Measurements from ENCODE around the gene POFUT2. TPM values are rescaled to one million over a fixed set of nuclear protein-coding genes. Genes with fewer than 3 reads are reported as not detected.

POFUT2 gene
- total RNA-seq (2014; rRNA removed) (19.6 and 28.2 TPM in 2 replicates), Bru-seq, nascent RNA (percentile 84 among the genes with signal in this experiment), BruChase-seq, experiment 1, labeled RNA remaining after a 6-hour chase (percentile 93 among the genes with signal in this experiment), BruChase-seq, experiment 2, labeled RNA remaining after a 2-hour chase (percentile 93 among the genes with signal in this experiment)
- long read RNA-seq, transcript POFUT2-203 (9 exons, 2,871 nt), result major isoform, 33 of 141 reads
- long read RNA-seq, partial matches to known transcripts, result 15 of 141 reads
- long read RNA-seq, other reads (novel, unspliced or antisense), result 89 of 141 reads

- peaks cover 15% of the 10 kb centered on the region for H3K36me3 ChIP-seq (ENCODE audit: low read depth, low read length)
- intact Hi-C loops (cut with micrococcal nuclease), result loop anchor here (1.0 kb wide), 1 partner anchor 147 kb away; no protein-coding TSS in a partner anchor
- peak within 1 kb of the TSS; percentile 70 for H2AFZ ChIP-seq (ENCODE audit: low read length)
- H4K20me1 ChIP-seq (ENCODE audit: low read length), result no peaks in the 10 kb centered on the region
- H3K27me3 ChIP-seq (ENCODE audit: low read length), result no peaks in the 10 kb centered on the region
- peaks cover 26% of the 10 kb centered on the region for H3K79me2 ChIP-seq (ENCODE audit: low read length)
- TF ChIP-seq EZH2 (IDR thresholded peaks at IDR 0.05; ENCODE audit: low read length, unreplicated experiment) (no peak), CTCF (conservative IDR thresholded peaks at IDR 0.05; ENCODE audit: low read depth, low read length) (no peak), EZH2phosphoT487 (IDR thresholded peaks at IDR 0.05; ENCODE audit: borderline replicate concordance, low read length) (no peak)
- peak within 1 kb of the TSS; percentile 98 for H3K4me2 ChIP-seq (ENCODE audit: low read length)
- ATAC-seq (peak; percentile 65), DNase-seq (peak; percentile 98)
- H3K4me1 ChIP-seq (ENCODE audit: insufficient read depth, low read length), result peaks cover 16% of the 10 kb centered on the region
- H3K4me3 ChIP-seq (ENCODE audit: low read length), result peak within 1 kb of the TSS; percentile 92
- no peak within 1 kb of the TSS for H3K27ac ChIP-seq (ENCODE audit: low read length)
- H3K9ac ChIP-seq (ENCODE audit: low read length), result peak within 1 kb of the TSS; percentile 76
- no peaks in the 10 kb centered on the region for H3F3A ChIP-seq (ENCODE audit: low read length, unreplicated experiment)
- ChIA-PET POLR2A (ENCODE audit: unreplicated experiment) (interaction anchor here (0.6 to 1.0 kb wide), 4 partner anchors 59 to 643 kb away, joined by 3 to 4 read pairs (median 4); no protein-coding TSS in a partner anchor), CTCF (interaction anchor here (0.6 to 1.1 kb wide), 2 partner anchors 21 to 147 kb away, joined by 3 to 7 read pairs; no protein-coding TSS in a partner anchor)
- H3K9me3 ChIP-seq (ENCODE audit: low read length), result no peaks in the 10 kb centered on the region
- H3K9me2 ChIP-seq (replicated peaks; ENCODE audit: low read length), result no peaks in the 10 kb centered on the region
- BruUV-seq (replicated peaks), result no TSS peak
These were observed at the start of gene POFUT2 for GRCh38 chr21:45287438-45288391. TSS of gene POFUT2 (minus strand) at chr21:45287895. CDS start at chr21:45287871, 24 bp downstream.

GRCh38 chr21:45336870-45337269 is 49.2 kb upstream of the POFUT2 start:
- no peak overlapping the region for H3K4me2 ChIP-seq (ENCODE audit: low read length)
- POLR2A ChIA-PET (ENCODE audit: unreplicated experiment), result interaction anchor here (0.7 kb wide), 1 partner anchor 78 kb away, joined by 5 read pairs; no protein-coding TSS in a partner anchor
- H2AFZ ChIP-seq (ENCODE audit: low read length), result no peak overlapping the region
- no peaks in the 10 kb centered on the region for H3K9me3 ChIP-seq (ENCODE audit: low read length)
- H4K20me1 ChIP-seq (ENCODE audit: low read length), result no peaks in the 10 kb centered on the region
- peaks cover 6% of the 10 kb centered on the region for H3K4me1 ChIP-seq (ENCODE audit: insufficient read depth, low read length)
- intact Hi-C loops (cut with micrococcal nuclease), result no loop called here
- no peaks in the 10 kb centered on the region for H3K79me2 ChIP-seq (ENCODE audit: low read length)
- H3K9ac ChIP-seq (ENCODE audit: low read length), result no peak overlapping the region
- H3F3A ChIP-seq (ENCODE audit: low read length, unreplicated experiment), result no peaks in the 10 kb centered on the region
- no peaks in the 10 kb centered on the region for H3K27me3 ChIP-seq (ENCODE audit: low read length)
- H3K4me3 ChIP-seq (ENCODE audit: low read length), result no peak overlapping the region
- no peak for TF ChIP-seq CTCF (conservative IDR thresholded peaks at IDR 0.05; ENCODE audit: low read depth, low read length)
- no peak for TF ChIP-seq EZH2 (IDR thresholded peaks at IDR 0.05; ENCODE audit: low read length, unreplicated experiment)
- no peak for TF ChIP-seq EZH2phosphoT487 (IDR thresholded peaks at IDR 0.05; ENCODE audit: borderline replicate concordance, low read length)
- peak; percentile 15 for DNase-seq
- H3K36me3 ChIP-seq (ENCODE audit: low read depth, low read length), result no peaks in the 10 kb centered on the region
- peak; percentile 54; the same call in 1 of the 2 replicates for ATAC-seq
- no TSS peak for BruUV-seq (replicated peaks)
- H3K27ac ChIP-seq (ENCODE audit: low read length), result no peak overlapping the region
- no peaks in the 10 kb centered on the region for H3K9me2 ChIP-seq (replicated peaks; ENCODE audit: low read length)
- CTCF ChIA-PET, result no interaction called here

All from PC-3 (cell line).